NCI-H2107 treated with DMSO at 0.1 percent for 48 hours (cell line): Measurements from ENCODE around the gene IGSF11.

Experiments used
- DNase-seq: peaks from one replicate; lab custom pipeline; 2025; ENCODE audit not compliant: unreplicated experiment; lab: John Stamatoyannopoulos, UW

The IGSF11 gene

GRCh38 chr3:118951089-118951488 lies 83.6 kb downstream of the IGSF11 start:
- DNase-seq: no peak

DNA sequence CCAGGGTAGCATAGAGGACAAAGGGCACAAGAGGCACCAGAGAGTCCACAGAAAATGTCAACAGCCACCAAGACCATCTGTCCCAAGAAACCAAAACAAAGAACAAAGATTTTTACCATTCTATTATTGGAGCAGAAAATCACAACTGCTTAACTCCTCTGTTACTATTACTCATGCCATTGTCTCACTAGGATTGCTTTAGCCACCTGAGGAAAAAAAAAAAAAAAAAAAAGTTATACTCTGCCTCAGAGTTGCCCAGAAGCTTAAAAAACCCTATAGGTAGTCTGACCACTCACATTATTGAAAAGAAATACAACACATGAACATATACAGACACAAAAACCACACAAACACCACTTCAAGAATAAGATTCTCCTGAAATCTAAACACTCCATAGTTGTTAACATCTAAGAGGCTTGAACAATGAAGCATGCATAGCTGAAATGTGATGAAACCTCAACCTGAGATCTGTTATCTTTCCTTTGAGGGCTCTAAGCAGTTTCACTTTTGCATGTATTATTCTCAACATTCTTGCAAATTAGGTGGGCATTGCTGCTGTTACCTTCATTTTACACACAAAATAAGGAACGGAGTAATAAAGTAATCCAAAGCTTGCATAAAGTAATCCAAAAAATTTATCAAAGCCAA lies 85.4 kb downstream of the IGSF11 start:
- no peak for DNase-seq

DNA sequence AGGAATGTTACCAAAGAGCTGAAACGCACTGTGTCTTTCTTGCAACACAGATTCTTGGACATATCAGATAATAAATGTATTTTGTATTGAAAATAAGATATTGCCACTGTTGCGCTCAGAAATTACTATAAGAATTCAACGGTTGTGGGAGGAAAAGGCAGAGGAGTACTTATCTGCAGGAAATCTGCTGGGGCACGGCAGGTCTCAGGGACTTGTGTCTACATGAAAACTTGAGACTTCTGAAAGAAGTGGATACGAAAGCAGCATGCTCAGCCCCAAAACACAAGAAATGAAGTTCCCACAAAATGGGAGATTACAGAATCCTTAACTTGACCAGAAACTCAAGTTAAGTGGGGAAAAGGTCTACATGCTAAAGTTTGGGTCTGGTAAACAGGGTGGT lies 86.5 kb downstream of the IGSF11 start:
- no peak for DNase-seq

DNA sequence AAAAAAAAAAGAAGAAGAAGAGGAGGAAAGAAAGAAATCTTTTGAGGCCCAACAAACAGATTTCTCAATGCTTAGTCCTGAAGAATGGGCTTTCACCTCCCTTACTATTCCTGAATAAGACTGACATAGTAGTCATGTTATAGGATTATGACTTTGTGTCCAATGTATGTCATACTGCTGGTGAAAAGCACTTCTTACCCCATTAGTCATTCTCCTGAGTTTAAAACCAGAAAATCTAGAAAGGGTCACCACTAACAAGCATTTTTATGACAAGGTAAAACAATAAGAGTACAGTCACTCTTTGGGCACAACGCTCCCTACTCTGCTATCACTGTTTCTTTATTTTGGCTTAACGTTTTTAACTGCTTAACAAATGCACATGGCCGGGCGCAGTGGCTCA lies 88.2 kb downstream of the IGSF11 start:
- DNase-seq: no peak

DNA sequence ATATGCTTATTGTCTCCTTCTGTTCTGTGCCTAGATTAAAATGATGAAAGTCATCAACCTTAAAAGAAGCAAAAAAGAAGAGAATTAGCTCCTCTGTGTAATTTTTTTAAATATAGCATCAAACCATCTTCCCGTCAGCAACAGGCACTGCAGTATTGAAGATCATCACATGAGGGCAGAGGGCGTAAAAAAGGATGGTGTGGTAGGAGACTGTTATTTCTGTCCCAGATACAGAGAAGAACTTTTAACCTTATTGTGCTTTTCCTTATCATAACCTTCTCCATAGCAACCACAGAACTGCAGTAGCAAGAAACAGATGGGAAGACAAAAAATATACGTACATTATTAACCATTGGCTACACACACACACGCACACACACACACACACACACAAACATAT lies 88.8 kb downstream of the IGSF11 start:
- no peak for DNase-seq

GRCh38 chr3:118943597-118943996 lies 91.0 kb downstream of the IGSF11 start:
- DNase-seq: no peak

- DNase-seq: no peak
Measured at GRCh38 chr3:118942671-118943070, 92.0 kb downstream of the IGSF11 start.

DNA sequence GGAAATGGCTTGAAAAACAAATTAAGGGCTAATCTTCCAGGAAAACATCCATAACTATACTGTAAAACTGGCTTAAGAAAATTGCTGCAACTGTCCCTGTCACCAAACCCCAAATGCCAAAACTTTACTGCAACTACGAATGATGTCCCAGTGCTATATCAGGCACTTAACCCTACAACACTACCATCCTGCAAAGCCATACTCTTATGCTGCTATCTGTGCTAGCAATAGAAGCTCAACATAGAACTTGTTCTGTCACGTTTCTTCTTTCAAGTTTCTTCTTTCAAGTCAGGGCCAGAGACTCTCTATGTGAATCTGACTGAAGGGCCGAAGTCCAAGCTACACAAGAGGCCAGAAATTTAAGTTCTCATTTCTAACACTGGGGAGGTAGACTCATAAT lies 92.5 kb downstream of the IGSF11 start:
- DNase-seq: no peak

- DNase-seq: no peak
Measured at GRCh38 chr3:118941236-118941635, 93.4 kb downstream of the IGSF11 start.

DNA sequence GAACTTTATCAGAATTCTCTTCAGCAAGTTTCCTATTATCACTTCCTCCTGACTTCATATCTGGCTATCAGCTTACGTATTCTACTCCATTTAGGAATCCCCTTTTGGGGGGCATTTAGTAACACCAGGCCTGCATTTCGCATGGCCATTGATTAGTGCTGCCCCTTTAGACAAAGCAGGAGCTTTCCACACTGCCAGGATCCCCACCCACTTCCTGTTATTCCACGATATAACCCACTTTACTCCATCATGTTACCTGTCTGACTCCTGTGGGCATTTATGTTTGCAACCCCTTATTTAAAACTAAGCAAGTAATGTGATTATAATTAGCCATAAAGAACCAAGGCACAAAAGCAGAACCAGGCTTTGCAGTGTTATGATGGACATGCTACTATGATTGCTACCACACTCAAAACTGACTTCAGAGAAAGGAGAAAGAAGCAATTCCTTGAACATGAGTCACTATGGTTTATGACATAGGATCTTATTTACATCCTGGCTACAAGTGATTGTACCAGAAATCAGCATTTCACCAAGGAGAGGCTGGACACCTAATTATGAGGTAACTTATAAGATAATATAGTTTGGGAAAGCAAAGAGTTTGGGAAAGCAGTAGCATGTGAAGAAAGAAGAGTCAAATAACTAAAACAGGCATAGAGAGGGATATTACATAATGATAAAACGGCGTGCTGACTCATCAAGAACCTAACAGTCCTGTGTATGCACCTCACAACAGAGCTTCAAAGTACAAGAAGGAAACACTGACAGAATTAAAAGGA lies 96.3 kb downstream of the IGSF11 start:
- DNase-seq: no peak

DNA sequence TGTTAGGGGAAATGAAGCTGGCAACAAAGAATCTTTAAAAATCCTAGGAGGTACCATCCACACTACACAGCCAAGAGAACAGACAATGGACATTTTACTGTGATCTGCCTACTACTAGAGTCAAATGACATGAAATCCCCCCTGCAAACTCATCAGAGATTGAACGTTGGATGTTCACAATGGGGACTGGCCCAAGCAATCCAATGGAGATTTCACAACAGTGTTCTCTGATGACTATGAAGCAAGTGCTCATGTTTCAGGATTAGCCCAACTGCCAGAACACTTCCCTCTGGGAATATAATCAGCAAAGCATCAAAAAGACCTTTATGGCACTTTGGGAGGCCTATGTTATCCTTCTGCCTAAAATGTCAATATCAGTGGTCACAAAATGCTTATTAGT lies 97.8 kb downstream of the IGSF11 start:
- no peak for DNase-seq

GRCh38 chr3:118932822-118933558 lies 101.7 kb downstream of the IGSF11 start:
- DNase-seq: no peak

- no peak for DNase-seq
Measured at GRCh38 chr3:118931996-118932395, 102.7 kb downstream of the IGSF11 start.

DNA sequence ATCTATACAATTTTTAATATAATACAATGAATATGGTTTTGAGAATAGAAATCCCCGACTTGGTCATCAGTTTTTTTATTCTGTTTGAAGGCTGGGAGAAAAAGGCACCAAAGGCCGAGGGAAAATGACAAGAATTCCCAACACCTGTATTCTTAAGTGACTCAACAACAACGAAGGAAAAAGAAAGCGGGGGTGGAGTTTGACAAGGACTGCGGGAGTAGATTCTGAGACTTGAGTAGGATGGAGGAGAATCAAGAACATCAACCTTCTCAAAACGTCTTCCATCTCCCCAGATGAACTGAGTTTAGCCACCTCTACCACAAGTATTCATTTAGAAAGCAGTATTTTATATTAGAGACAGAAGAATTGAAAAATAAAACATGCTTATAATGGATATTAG lies 107.2 kb downstream of the IGSF11 start:
- no peak for DNase-seq

GRCh38 chr3:118912188-118912587 lies 122.5 kb downstream of the IGSF11 start:
- DNase-seq: no peak

GRCh38 chr3:118910332-118910731 lies 124.3 kb downstream of the IGSF11 start:
- no peak for DNase-seq

- DNase-seq: no peak
Measured at GRCh38 chr3:118909763-118910162, 124.9 kb downstream of the IGSF11 start.

DNA sequence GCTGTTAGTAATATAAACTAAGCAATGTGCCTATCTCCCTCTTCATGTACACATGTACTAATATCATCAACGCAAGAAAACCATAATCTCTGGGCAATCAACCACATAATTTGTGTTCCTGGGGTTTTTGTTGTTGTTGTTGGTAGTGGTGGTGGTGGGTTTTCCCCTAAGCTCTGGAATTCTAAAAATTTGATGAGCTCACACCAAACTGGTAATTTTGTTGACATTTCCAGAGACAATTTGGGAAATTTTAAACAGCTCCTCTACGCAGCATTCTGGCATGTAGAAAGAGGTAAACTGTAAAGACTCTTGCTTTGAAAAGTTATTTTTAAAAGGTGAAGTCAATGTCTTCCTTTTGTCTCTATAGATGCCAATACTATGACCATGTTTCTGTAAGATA lies 126.7 kb downstream of the IGSF11 start:
- no peak for DNase-seq

- no peak for DNase-seq
Measured at GRCh38 chr3:118900737-118901525, 133.7 kb downstream of the IGSF11 start.

DNA sequence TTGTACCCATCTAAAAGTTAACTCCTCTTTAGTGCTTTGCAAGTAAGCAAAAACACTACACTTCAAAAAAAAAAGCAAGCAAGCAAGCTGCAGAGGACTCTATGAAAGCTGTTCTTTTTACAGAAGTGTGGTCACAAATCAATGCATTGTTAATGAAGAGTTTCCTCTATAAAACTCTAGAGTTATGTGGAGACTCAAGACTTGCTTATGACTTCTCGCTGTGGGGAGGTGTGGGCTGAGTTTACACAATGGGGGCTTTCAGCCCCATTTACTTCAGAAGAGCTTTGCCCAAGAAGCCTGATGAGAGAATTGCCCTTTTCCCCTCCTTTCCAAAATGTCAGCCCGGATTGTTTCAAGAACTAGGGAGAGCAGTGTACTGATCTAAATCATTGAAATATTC lies 144.4 kb downstream of the IGSF11 start:
- no peak for DNase-seq

DNA sequence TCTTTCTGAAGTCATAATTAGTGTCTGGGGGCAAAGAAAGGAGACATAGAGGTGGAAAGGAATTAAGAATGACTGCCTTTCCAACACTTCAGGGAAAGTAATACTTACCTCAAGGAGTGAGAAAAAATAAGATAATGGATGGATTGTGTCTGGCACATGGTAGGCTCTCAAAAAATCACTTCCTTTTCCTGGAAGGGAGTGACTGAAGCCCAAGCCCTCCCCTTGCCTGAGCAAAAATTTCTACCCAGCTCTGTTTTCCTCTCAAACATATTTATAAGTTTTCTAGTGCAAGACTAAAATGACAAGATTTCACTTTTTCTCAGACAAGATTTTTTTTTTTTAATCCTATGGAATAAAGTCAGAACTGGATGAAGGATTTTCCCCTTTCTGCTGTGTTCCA lies 145.0 kb downstream of the IGSF11 start:
- DNase-seq: no peak
